GM19468 (cell line): ENCODE results near the gene LIPK.
"Not testable (repeated sequence)": the region's sequence is repeated elsewhere in the genome, so short reads cannot be mapped to it uniquely, and the experiment has no call there.

Source experiments
- ATAC-seq: cut with Tn5 transposase; IDR thresholded peaks from one replicate; pipeline ENCODE4 v1.9.1; 2021; ENCODE audit warnings: mild to moderate bottlenecking, moderate library complexity, moderate number of reproducible peaks; ENCODE audit not compliant: unreplicated experiment; ENCODE audit errors: extremely low read depth

Gene LIPK

GRCh38 chr10:88709361-88709760 lies 3.3 kb downstream of the LIPK start:
- ATAC-seq, result not testable (repeated sequence)

GRCh38 chr10:88715517-88715916 lies 9.5 kb downstream of the LIPK start:
- ATAC-seq, result no peak

- ATAC-seq, result no peak
Observed at GRCh38 chr10:88721392-88721791, 15.3 kb downstream of the LIPK start.

- ATAC-seq, result peak; percentile 39
Observed at GRCh38 chr10:88725798-88726197, 19.7 kb downstream of the LIPK start.

GRCh38 chr10:88728107-88728763 lies 22.2 kb downstream of the LIPK start:
- no peak for ATAC-seq

- no peak for ATAC-seq
Observed at GRCh38 chr10:88730864-88731263, 24.8 kb downstream of the LIPK start.

GRCh38 chr10:88731296-88731695 lies 25.2 kb downstream of the LIPK start:
- ATAC-seq, result no peak

GRCh38 chr10:88733215-88733614 lies 27.2 kb downstream of the LIPK start:
- ATAC-seq, result no peak

- ATAC-seq, result no peak
Observed at GRCh38 chr10:88735661-88736060, 29.6 kb downstream of the LIPK start.

- ATAC-seq, result not testable (repeated sequence)
Observed at GRCh38 chr10:88741921-88742320, 35.9 kb downstream of the LIPK start.

GRCh38 chr10:88742448-88742847 lies 36.4 kb downstream of the LIPK start:
- no peak for ATAC-seq

- no peak for ATAC-seq
Observed at GRCh38 chr10:88744002-88744401, 38.0 kb downstream of the LIPK start.

GRCh38 chr10:88745633-88746032 lies 39.6 kb downstream of the LIPK start:
- ATAC-seq, result no peak

- ATAC-seq, result no peak
Observed at GRCh38 chr10:88754287-88754686, 48.2 kb downstream of the LIPK start.

- ATAC-seq, result no peak
Observed at GRCh38 chr10:88755753-88756152, 49.7 kb downstream of the LIPK start.

- ATAC-seq, result no peak
Observed at GRCh38 chr10:88756660-88757059, 50.6 kb downstream of the LIPK start.

- ATAC-seq, result no peak
Observed at GRCh38 chr10:88759366-88760101, 53.5 kb downstream of the LIPK start, which contains the start of gene LIPN. Gene LIPN, plus strand, starts transcription at chr10:88760020. Its CDS starts 1,386 bp downstream, at chr10:88761406.

GRCh38 chr10:88762906-88763305 lies 56.9 kb downstream of the LIPK start:
- ATAC-seq, result no peak

GRCh38 chr10:88763441-88763840 lies 57.4 kb downstream of the LIPK start:
- ATAC-seq, result no peak

- no peak for ATAC-seq
Observed at GRCh38 chr10:88764110-88764509, 58.1 kb downstream of the LIPK start.

GRCh38 chr10:88765816-88766215 lies 59.8 kb downstream of the LIPK start:
- no peak for ATAC-seq

GRCh38 chr10:88769384-88769783 lies 63.3 kb downstream of the LIPK start:
- ATAC-seq, result no peak
